GM12878 (cell line): Measurements from ENCODE around the gene CUTA. TPM values are rescaled to one million over a fixed set of nuclear protein-coding genes. Genes with fewer than 3 reads are reported as not detected.

Source experiments
- ATF7 ChIP-seq: fragments of 450-650 bp; IDR thresholded peaks from 2 replicates; pipeline ENCODE4 v1.6.1; 2016; ENCODE audit warnings: low read depth, mild to moderate bottlenecking
- BHLHE40 ChIP-seq, 2 experiments: fragments of 450-650 bp in 1 of 2; IDR thresholded peaks; 2 replicates each; pipeline ENCODE4 v1.6.1; 2011 to 2017; ENCODE audit warnings: low read depth in 2 of 2, borderline replicate concordance in 1 of 2, improper control_type of control experiment in 1 of 2, low read length in 1 of 2, mild to moderate bottlenecking in 1 of 2
- CEBPZ ChIP-seq: fragments of 150-350 bp; IDR thresholded peaks from 2 replicates; pipeline ENCODE4 v1.6.1; 2016; ENCODE audit warnings: low read depth, low read length
- CHD4 ChIP-seq: fragments of 200-600 bp; sonication (generic); IDR thresholded peaks from 2 replicates; pipeline ENCODE4 v1.6.1; 2016; ENCODE audit warnings: mild to moderate bottlenecking
- HDAC6 ChIP-seq: fragments of 200-600 bp; sonication (generic); IDR thresholded peaks from one replicate; pipeline ENCODE4 v1.8.0; 2017; ENCODE audit warnings: antibody characterized with exemption; ENCODE audit not compliant: unreplicated experiment
- IKZF1 ChIP-seq: fragments of 450-650 bp; conservative IDR thresholded peaks from 2 replicates; pipeline ENCODE4 v1.6.1; 2017; ENCODE audit warnings: antibody characterized with exemption, mild to moderate bottlenecking
- PBX3 ChIP-seq: IDR thresholded peaks from 2 replicates; pipeline ENCODE4 v1.6.1; 2011; ENCODE audit warnings: mild to moderate bottlenecking, low read depth, low read length, moderate library complexity; ENCODE audit not compliant: insufficient replicate concordance
- POLR2AphosphoS5 ChIP-seq: IDR thresholded peaks from 2 replicates; pipeline ENCODE4 v1.6.1; 2011; ENCODE audit warnings: mild to moderate bottlenecking, low read length, inconsistent platforms
- RCOR1 ChIP-seq: conservative IDR thresholded peaks from 2 replicates; pipeline ENCODE4 v1.6.1; 2012; ENCODE audit warnings: low read depth, low read length, improper control_type of control experiment
- SMC3 ChIP-seq: IDR thresholded peaks from 2 replicates; pipeline ENCODE4 v1.6.1; 2011; ENCODE audit warnings: low read length, improper control_type of control experiment, borderline replicate concordance
- SPI1 ChIP-seq: IDR thresholded peaks from 2 replicates; pipeline ENCODE4 v1.6.1; 2011; ENCODE audit warnings: low read depth, mild to moderate bottlenecking, low read length, moderate library complexity, borderline replicate concordance; ENCODE audit not compliant: insufficient read depth
- TCF3 ChIP-seq: IDR thresholded peaks from 2 replicates; pipeline ENCODE4 v1.6.1; 2012; ENCODE audit warnings: low read depth, mild to moderate bottlenecking, low read length, borderline replicate concordance; ENCODE audit not compliant: insufficient read depth
- YY1 ChIP-seq: IDR thresholded peaks from 2 replicates; pipeline ENCODE4 v1.6.1; 2011; ENCODE audit warnings: low read depth, mild to moderate bottlenecking, low read length
- ZNF217 ChIP-seq: fragments of 450-650 bp; IDR thresholded peaks from 2 replicates; pipeline ENCODE4 v1.6.1; 2017; ENCODE audit warnings: antibody characterized with exemption, mild to moderate bottlenecking
- polyA plus RNA-seq, 11 experiments: library from polyadenylated mRNA; depleted of rRNA in 4 of 11; unstranded in 6 of 11; stranded (reverse) in 5 of 11; fragments of >200 nt; fragmentation: Nextera tagmentation in 4 of 11; fragmentation: Illumina TruSeq in 1 of 11; extraction: Ambion mirVana in 4 of 11; extraction: Trizol in 1 of 11; gene quantifications; 1 replicate in 1 of 11; 2 replicates in 10 of 11; pipeline versions ENCODE4 v1.2.1 to v1.2.3, GENCODE V29; 2011 to 2016; ENCODE audit warnings: inconsistent platforms in 2 of 11, missing spikeins in 2 of 11, low read depth in 1 of 11
- total RNA-seq, 4 experiments: library from RNA; depleted of rRNA in 3 of 4; stranded (reverse); fragments of >200 nt in 3 of 4; fragmentation: Illumina TruSeq in 1 of 4; extraction: Trizol in 1 of 4; gene quantifications; 2 replicates each; pipeline versions ENCODE4 v1.2.1 to v1.2.3, GENCODE V29; 2013 to 2021
- TF ChIP-seq, protein P1 (sequence below): IDR thresholded peaks from 2 replicates; pipeline ENCODE4 v1.6.1; 2012; ENCODE audit warnings: low read depth, low read length, improper control_type of control experiment

The CUTA gene
- total and polyA plus RNA-seq, 10 of the 15 experiments (the other 5 are each of a cell fraction or from before 2014, with no cell fraction given) = 102 to 293 (median 189) TPM

DNA sequence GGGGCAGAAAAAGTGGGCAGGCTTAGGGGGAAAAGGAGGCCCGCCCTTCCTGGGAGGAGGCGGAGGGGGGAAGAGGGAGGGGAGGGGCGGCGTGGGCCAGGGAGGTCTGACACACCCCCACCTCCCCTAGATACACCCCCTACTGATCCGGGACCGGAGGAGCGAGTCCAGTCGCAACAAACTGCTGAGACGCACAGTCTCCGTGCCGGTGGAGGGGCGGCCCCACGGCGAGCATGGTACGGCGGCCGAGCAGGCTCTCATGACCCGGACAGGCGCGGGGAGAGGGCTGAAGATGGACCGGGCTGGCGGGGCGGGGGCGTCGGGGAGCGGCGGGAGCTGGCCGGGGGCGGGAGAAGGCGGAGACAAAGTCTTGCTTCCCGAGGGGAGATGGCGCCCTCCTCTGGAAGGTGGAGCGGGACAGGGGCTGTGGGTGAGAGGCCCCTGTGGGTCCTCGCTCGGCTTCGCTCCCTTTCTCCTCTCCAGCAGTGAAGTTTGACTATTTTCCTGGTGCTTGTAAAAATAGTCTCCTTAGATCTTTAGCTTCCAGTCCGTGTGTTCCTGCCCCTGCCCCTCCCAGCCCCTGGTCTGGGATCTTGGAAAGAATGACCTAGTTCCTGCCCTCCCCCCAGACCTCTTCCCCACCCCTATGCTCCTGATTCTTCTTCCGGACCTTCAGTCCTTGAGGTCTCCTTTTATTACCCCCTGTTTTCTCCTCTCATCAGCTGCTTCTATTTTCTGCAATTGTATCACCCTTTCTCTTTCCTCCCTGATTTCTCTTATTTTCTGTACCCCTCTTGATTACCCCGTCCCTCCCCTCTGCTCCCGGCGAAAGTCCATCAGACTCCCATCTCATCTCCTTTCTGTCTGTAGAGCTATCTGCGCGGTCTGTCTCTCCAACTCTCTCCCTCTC lies 8.0 kb upstream of the CUTA start (continued):
- no peak for TF ChIP-seq ATF7
- no peak for TF ChIP-seq CHD4
- TF ChIP-seq, protein P1, sequence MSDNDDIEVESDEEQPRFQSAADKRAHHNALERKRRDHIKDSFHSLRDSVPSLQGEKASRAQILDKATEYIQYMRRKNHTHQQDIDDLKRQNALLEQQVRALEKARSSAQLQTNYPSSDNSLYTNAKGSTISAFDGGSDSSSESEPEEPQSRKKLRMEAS = peak; percentile 75; the same call in 1 of the 2 replicates
- TF ChIP-seq TCF3 = 0 out of 2 replicates have a peak, but pooled peaks have one; percentile 5
- TF ChIP-seq ZNF217 = no peak
- no peak for TF ChIP-seq PBX3
- no peak for TF ChIP-seq HDAC6
- no peak for TF ChIP-seq SPI1
- TF ChIP-seq SMC3 = peak; percentile 36; the same call in 1 of the 2 replicates
- peak; percentile 62; the same call in 1 of the 2 replicates for TF ChIP-seq POLR2AphosphoS5
- no peak for TF ChIP-seq CEBPZ
- no peak for TF ChIP-seq RCOR1
- TF ChIP-seq BHLHE40 (IDR thresholded peaks at IDR 0.05; ENCODE audit: borderline replicate concordance in 1 of 2, low read depth in 2 of 2, low read length in 1 of 2) = peak in 1 of 2 experiments; percentile 38; a peak in 1 of 4 replicates
- TF ChIP-seq IKZF1 = peak; percentile 32
- TF ChIP-seq YY1 = peak; percentile 47; the same call in 1 of the 2 replicates
- TF ChIP-seq, all 136 proteins: peak for 24
